ENCODE results near the gene PRDM15. TPM values are rescaled to one million over a fixed set of nuclear protein-coding genes. Genes with fewer than 3 reads are reported as not detected.

The PRDM15 gene
- total and polyA plus RNA-seq, 7 experiments from 2014 or later: 1.3 to 20.1 (median 15.1) TPM

- CTCF ChIA-PET: no interaction called here
- DNase-seq (no peak), ATAC-seq (no peak)
- intact Hi-C loops (cut with micrococcal nuclease): no loop called here
- Histone ChIP-seq H3K4me3 (ENCODE audit: low read length) (no peak overlapping the region), H3K9me3 (ENCODE audit: control insufficient read depth in 2 of 3, low read length in 3 of 3) (no peaks in the 10 kb centered on the region), H3K36me3 (ENCODE audit: control insufficient read depth in 2 of 3, insufficient read depth in 3 of 3, low read length in 3 of 3) (peaks cover 0 to 42% (median 0%) of the 10 kb centered on the region in 3 experiments), H3K27ac (ENCODE audit: low read depth, low read length) (no peak overlapping the region), H3K27me3 (ENCODE audit: control insufficient read depth in 2 of 2, insufficient read depth in 2 of 2, low read length in 2 of 2) (no peaks in the 10 kb centered on the region), H3K4me1 (ENCODE audit: control insufficient read depth in 2 of 2, insufficient read depth in 2 of 2, low read length in 2 of 2) (peaks cover 0 to 3% of the 10 kb centered on the region in 2 donors)
- POLR2A ChIA-PET: no interaction called here
- Mint-ChIP-seq H3K4me1 (peaks cover 0 to 23% (median 16%) of the 10 kb centered on the region in 7 donors), H3K27ac (peak overlapping the region in 2 of 9 donors; percentile 24 to 36), H3K36me3 (peaks cover 11 to 60% (median 14%) of the 10 kb centered on the region in 5 donors), H3K9me3 (no peaks in the 10 kb centered on the region), H3K27me3 (no peaks in the 10 kb centered on the region), H3K4me3 (no peak overlapping the region)
These were observed 22.6 kb upstream of the PRDM15 start for GRCh38 chr21:41901782-41902181.

- ATAC-seq: peak; percentile 48
- H3K4me1 ChIP-seq (ENCODE audit: control insufficient read depth in 2 of 2, insufficient read depth in 2 of 2, low read length in 2 of 2): peaks cover 2 to 9% of the 10 kb centered on the region in 2 donors
- peak overlapping the region in 1 of 9 donors; percentile 24 for H3K27ac Mint-ChIP-seq
- H3K36me3 ChIP-seq (ENCODE audit: control insufficient read depth in 2 of 3, insufficient read depth in 3 of 3, low read length in 3 of 3): peaks cover 0 to 36% (median 0%) of the 10 kb centered on the region in 3 experiments
- peaks cover 8 to 53% (median 14%) of the 10 kb centered on the region in 5 donors for H3K36me3 Mint-ChIP-seq
- H3K27me3 Mint-ChIP-seq: no peaks in the 10 kb centered on the region
- ChIA-PET POLR2A (no interaction called here), CTCF (no interaction called here)
- intact Hi-C loops (cut with micrococcal nuclease): no loop called here
- H3K27me3 ChIP-seq (ENCODE audit: control insufficient read depth in 2 of 2, insufficient read depth in 2 of 2, low read length in 2 of 2): no peaks in the 10 kb centered on the region
- H3K9me3 ChIP-seq (ENCODE audit: control insufficient read depth in 2 of 3, low read length in 3 of 3): no peaks in the 10 kb centered on the region
- H3K9me3 Mint-ChIP-seq: no peaks in the 10 kb centered on the region
- H3K27ac ChIP-seq (ENCODE audit: low read depth, low read length): no peak overlapping the region
- H3K4me1 Mint-ChIP-seq: peaks cover 3 to 30% (median 19%) of the 10 kb centered on the region in 7 donors
- H3K4me3 ChIP-seq (ENCODE audit: low read length): no peak overlapping the region
- H3K4me3 Mint-ChIP-seq: peak overlapping the region in 1 of 10 donors; percentile 23
- DNase-seq: no peak
These were observed 22.0 kb upstream of the PRDM15 start for GRCh38 chr21:41901099-41901498.

- Histone ChIP-seq H3K36me3 (ENCODE audit: control insufficient read depth in 2 of 3, insufficient read depth in 3 of 3, low read length in 3 of 3) (peaks cover 0 to 33% (median 0%) of the 10 kb centered on the region in 3 experiments), H3K4me3 (ENCODE audit: low read length) (no peak overlapping the region), H3K27me3 (ENCODE audit: control insufficient read depth in 2 of 2, insufficient read depth in 2 of 2, low read length in 2 of 2) (no peaks in the 10 kb centered on the region), H3K27ac (ENCODE audit: low read depth, low read length) (no peak overlapping the region), H3K9me3 (ENCODE audit: control insufficient read depth in 2 of 3, low read length in 3 of 3) (no peaks in the 10 kb centered on the region), H3K4me1 (ENCODE audit: control insufficient read depth in 2 of 2, insufficient read depth in 2 of 2, low read length in 2 of 2) (peaks cover 4 to 16% of the 10 kb centered on the region in 2 donors)
- H3K4me1 Mint-ChIP-seq: peaks cover 9 to 37% (median 24%) of the 10 kb centered on the region in 7 donors
- H3K4me3 Mint-ChIP-seq: peak overlapping the region in 1 of 10 donors; percentile 26
- no peak for ATAC-seq
- POLR2A ChIA-PET: no interaction called here
- CTCF ChIA-PET: interaction anchor here (1.0 kb wide), 1 partner anchor 208 kb away, joined by 3 read pairs; no protein-coding TSS in a partner anchor
- H3K27me3 Mint-ChIP-seq: no peaks in the 10 kb centered on the region
- intact Hi-C loops (cut with micrococcal nuclease): no loop called here
- DNase-seq: no peak
- H3K27ac Mint-ChIP-seq: no peak overlapping the region
- peaks cover 8 to 46% (median 16%) of the 10 kb centered on the region in 5 donors for H3K36me3 Mint-ChIP-seq
- no peaks in the 10 kb centered on the region for H3K9me3 Mint-ChIP-seq
These were observed 21.3 kb upstream of the PRDM15 start for GRCh38 chr21:41900401-41900800.

- H3K9me3 Mint-ChIP-seq: no peaks in the 10 kb centered on the region
- POLR2A ChIA-PET: no interaction called here
- Histone ChIP-seq H3K27me3 (ENCODE audit: control insufficient read depth in 2 of 2, insufficient read depth in 2 of 2, low read length in 2 of 2) (no peaks in the 10 kb centered on the region), H3K36me3 (ENCODE audit: control insufficient read depth in 2 of 3, insufficient read depth in 3 of 3, low read length in 3 of 3) (peaks cover 0 to 29% (median 0%) of the 10 kb centered on the region in 3 experiments), H3K4me1 (ENCODE audit: control insufficient read depth in 2 of 2, insufficient read depth in 2 of 2, low read length in 2 of 2) (peaks cover 4 to 16% of the 10 kb centered on the region in 2 donors), H3K9me3 (ENCODE audit: control insufficient read depth in 2 of 3, low read length in 3 of 3) (no peaks in the 10 kb centered on the region), H3K27ac (ENCODE audit: low read depth, low read length) (no peak overlapping the region), H3K4me3 (ENCODE audit: low read length) (no peak overlapping the region)
- ATAC-seq (peak; percentile 40), DNase-seq (peak in 6 of 9 donors; percentile 3 to 47 (median 8))
- peaks cover 8 to 41% (median 15%) of the 10 kb centered on the region in 5 donors for H3K36me3 Mint-ChIP-seq
- H3K4me3 Mint-ChIP-seq: peak overlapping the region in 7 of 10 donors; percentile 44 to 73 (median 63)
- CTCF ChIA-PET: interaction anchor here (1.0 kb wide), 1 partner anchor 209 kb away, joined by 3 read pairs; no protein-coding TSS in a partner anchor
- peaks cover 9 to 41% (median 24%) of the 10 kb centered on the region in 7 donors for H3K4me1 Mint-ChIP-seq
- H3K27me3 Mint-ChIP-seq: no peaks in the 10 kb centered on the region
- H3K27ac Mint-ChIP-seq: peak overlapping the region in 7 of 9 donors; percentile 40 to 84 (median 59)
- intact Hi-C loops (cut with micrococcal nuclease): loop anchor here in 1 of 2 donors (5.0 kb wide), 1 partner anchor 163 kb away; no protein-coding TSS in a partner anchor
These were observed 20.5 kb upstream of the PRDM15 start for GRCh38 chr21:41899426-41900202.

DNA sequence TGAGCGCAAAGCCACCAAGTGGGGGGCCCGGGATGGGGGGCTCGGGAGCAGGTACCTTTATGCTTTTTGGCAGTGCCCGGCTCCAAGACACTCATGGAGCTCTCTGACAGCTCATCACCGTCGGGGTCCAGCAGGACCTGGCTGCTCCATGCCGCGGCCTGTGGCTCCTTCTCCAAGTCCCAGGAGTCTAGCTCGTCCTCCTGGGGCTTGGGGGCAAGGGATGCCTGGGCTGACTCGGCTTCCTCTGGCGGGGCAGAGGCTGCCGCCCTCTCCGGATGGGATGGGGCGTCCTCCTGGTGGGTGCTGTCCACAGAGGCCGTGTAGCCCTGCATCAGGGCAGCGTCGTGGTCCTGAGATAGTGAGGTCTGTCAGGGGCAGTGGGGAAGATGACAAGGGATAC, 19.9 kb upstream of the PRDM15 start:
- Mint-ChIP-seq H3K4me1 (peaks cover 9 to 41% (median 24%) of the 10 kb centered on the region in 7 donors), H3K27ac (peak overlapping the region in 5 of 9 donors; percentile 41 to 84 (median 43)), H3K27me3 (no peaks in the 10 kb centered on the region), H3K36me3 (peaks cover 8 to 36% (median 15%) of the 10 kb centered on the region in 5 donors), H3K4me3 (peak overlapping the region in 2 of 10 donors; percentile 57 to 65), H3K9me3 (no peaks in the 10 kb centered on the region)
- DNase-seq (no peak), ATAC-seq (no peak)
- Histone ChIP-seq H3K27me3 (ENCODE audit: control insufficient read depth in 2 of 2, insufficient read depth in 2 of 2, low read length in 2 of 2) (no peaks in the 10 kb centered on the region), H3K36me3 (ENCODE audit: control insufficient read depth in 2 of 3, insufficient read depth in 3 of 3, low read length in 3 of 3) (peaks cover 0 to 23% (median 0%) of the 10 kb centered on the region in 3 experiments), H3K9me3 (ENCODE audit: control insufficient read depth in 2 of 3, low read length in 3 of 3) (no peaks in the 10 kb centered on the region), H3K4me1 (ENCODE audit: control insufficient read depth in 2 of 2, insufficient read depth in 2 of 2, low read length in 2 of 2) (peaks cover 4 to 16% of the 10 kb centered on the region in 2 donors), H3K27ac (ENCODE audit: low read depth, low read length) (no peak overlapping the region), H3K4me3 (ENCODE audit: low read length) (no peak overlapping the region)
- intact Hi-C loops (cut with micrococcal nuclease): loop anchor here in 1 of 2 donors (5.0 kb wide), 1 partner anchor 163 kb away; no protein-coding TSS in a partner anchor
- ChIA-PET CTCF (interaction anchor here (0.6 kb wide), 2 partner anchors 171 to 183 kb away, joined by 3 read pairs; no protein-coding TSS in a partner anchor), POLR2A (interaction anchor here (0.6 kb wide), 1 partner anchor 112 kb away, joined by 6 read pairs; no protein-coding TSS in a partner anchor)

- H3K4me3 Mint-ChIP-seq: no peak overlapping the region
- no peaks in the 10 kb centered on the region for H3K9me3 Mint-ChIP-seq
- H3K27ac Mint-ChIP-seq: no peak overlapping the region
- H3K36me3 ChIP-seq (ENCODE audit: control insufficient read depth in 2 of 3, insufficient read depth in 3 of 3, low read length in 3 of 3): peaks cover 0 to 10% (median 0%) of the 10 kb centered on the region in 3 experiments
- peaks cover 9 to 41% (median 24%) of the 10 kb centered on the region in 7 donors for H3K4me1 Mint-ChIP-seq
- H3K9me3 ChIP-seq (ENCODE audit: control insufficient read depth in 2 of 3, low read length in 3 of 3): no peaks in the 10 kb centered on the region
- no peaks in the 10 kb centered on the region for H3K27me3 Mint-ChIP-seq
- ChIA-PET POLR2A (interaction anchor here (0.9 kb wide), 1 partner anchor 18 kb away, joined by 6 read pairs; the partner anchor contains the start of gene PRDM15), CTCF (no interaction called here)
- no peak overlapping the region for H3K27ac ChIP-seq (ENCODE audit: low read depth, low read length)
- peaks cover 8 to 25% (median 15%) of the 10 kb centered on the region in 5 donors for H3K36me3 Mint-ChIP-seq
- ATAC-seq: no peak
- no peaks in the 10 kb centered on the region for H3K27me3 ChIP-seq (ENCODE audit: control insufficient read depth in 2 of 2, insufficient read depth in 2 of 2, low read length in 2 of 2)
- DNase-seq: no peak
- peaks cover 4 to 16% of the 10 kb centered on the region in 2 donors for H3K4me1 ChIP-seq (ENCODE audit: control insufficient read depth in 2 of 2, insufficient read depth in 2 of 2, low read length in 2 of 2)
- intact Hi-C loops (cut with micrococcal nuclease): loop anchor here in 1 of 2 donors (2.0 to 5.0 kb wide), 3 partner anchors 29 to 165 kb away; no protein-coding TSS in a partner anchor
- H3K4me3 ChIP-seq (ENCODE audit: low read length): no peak overlapping the region
These were observed 18.6 kb upstream of the PRDM15 start for GRCh38 chr21:41897700-41898099.
